GM13977 (cell line): Measurements from ENCODE around the gene CTIF.

ENCODE experiments used
- DNase-seq: peaks from one replicate; pipeline ENCODE4 v3.0.0; 2012; ENCODE audit warnings: low spot score
- CTCF ChIP-seq: IDR thresholded peaks from 2 replicates; pipeline ENCODE4 v1.5.1; 2012; ENCODE audit warnings: mild to moderate bottlenecking, control low read depth; ENCODE audit not compliant: insufficient read depth; ENCODE audit errors: extremely low read depth, missing control alignments
- in situ Hi-C: fragments of 300-500 bp; cut with MboI; formaldehyde crosslinking; loops from one replicate; pipeline ENCODE4 v1.12.0; 2022; ENCODE audit warnings: low sequenced_read_pairs, low pct_unique_long_range_greater_than_20kb, mixed read lengths, inconsistent platforms; ENCODE audit not compliant: unreplicated experiment

CTIF gene

DNA sequence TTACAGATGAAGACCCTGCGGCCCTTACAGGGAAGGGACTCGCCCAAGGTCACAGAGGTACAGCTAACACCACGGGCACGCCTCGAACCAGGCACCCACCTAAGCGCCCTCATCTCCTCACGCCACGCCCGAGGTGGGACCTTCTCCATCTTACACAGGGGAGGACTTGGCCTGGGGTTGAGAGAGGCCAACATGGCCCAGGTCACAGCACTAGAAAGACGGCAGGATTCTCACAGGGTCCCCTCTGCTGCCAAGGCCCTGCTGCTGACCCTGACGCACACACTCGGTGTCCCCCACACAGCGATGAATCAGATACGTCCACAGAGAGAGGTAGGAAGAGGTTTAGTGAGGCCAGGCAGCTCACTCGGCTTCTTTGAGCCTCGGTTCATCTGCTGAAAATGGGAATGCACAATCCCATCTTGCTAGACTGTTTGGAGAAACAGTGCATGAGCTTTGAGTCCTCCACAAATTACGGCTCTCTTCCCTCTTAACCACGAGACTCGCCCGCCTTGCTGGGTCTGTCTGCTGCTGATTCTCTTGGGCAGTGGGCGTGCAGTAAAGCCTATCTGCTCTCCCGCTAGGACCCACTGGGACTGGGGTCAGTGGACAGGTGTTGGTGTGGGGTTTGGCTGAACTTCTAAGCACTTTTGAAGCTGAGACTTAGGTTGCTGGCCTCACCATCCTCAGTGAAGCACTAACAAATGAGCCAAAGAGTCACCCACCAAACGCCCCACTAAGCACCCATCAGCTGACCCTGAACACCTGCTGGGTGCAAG, 332.7 kb downstream of the CTIF start:
- DNase-seq = no peak
- in situ Hi-C loops = no loop called here
- no peak for TF ChIP-seq CTCF

GRCh38 chr18:48872234-48873145, 333.7 kb downstream of the CTIF start:
- no peak for DNase-seq
- in situ Hi-C loops = no loop called here
- TF ChIP-seq CTCF = no peak

DNA sequence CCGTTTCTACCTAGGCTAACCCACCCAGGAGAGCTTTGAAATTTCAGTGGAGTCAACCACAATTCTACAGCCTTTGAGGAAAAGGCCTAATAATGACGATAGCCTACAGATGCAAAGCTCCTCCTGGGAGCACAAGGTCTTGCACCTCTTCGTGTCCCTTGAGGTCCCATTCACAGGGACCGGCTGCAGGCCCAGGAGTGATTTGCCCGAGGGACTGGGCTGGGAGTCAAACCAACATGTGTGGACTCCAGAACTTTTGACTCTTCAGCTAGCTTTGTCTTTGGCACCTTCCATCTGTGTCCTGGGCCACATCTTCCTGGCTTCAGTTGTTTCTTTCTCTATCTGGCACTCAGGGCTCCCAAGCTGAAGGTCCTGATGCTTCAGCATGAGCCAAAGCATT, 335.4 kb downstream of the CTIF start:
- in situ Hi-C loops = no loop called here
- DNase-seq = no peak
- no peak for TF ChIP-seq CTCF

- DNase-seq = no peak
- TF ChIP-seq CTCF = no peak
- in situ Hi-C loops = no loop called here
Observed at GRCh38 chr18:48874701-48875162, 335.9 kb downstream of the CTIF start.

DNA sequence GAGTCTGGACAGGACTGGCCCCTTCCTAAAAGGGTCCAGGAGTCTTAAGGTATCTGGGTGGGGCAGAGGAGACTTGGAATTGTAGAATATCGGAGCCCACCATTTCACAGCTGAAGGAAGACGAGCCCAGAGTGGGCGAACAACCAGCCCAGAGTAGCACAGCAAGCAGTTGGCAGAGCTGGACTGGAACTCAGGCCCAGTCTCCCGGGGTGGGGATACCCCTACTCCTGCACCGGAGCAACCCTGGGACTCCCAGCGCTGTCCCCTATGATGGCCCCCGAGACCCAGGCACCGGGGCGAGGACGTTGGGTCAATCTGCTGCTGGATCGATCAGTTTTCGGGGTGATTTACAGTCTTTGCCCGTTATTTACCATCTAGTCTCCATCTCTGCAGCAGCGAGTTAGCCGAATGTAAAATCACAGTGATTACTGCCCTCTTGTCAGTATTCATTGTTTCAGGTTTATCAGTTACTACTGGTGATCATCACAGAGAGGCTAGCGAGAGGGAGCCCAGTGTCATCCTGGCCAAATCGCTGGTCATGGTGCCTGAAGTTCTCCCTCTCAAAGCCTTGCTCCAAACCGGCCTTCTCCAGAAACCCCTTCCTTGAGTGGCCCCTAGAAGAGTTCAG, 336.6 kb downstream of the CTIF start:
- in situ Hi-C loops = no loop called here
- no peak for TF ChIP-seq CTCF
- DNase-seq = no peak

DNA sequence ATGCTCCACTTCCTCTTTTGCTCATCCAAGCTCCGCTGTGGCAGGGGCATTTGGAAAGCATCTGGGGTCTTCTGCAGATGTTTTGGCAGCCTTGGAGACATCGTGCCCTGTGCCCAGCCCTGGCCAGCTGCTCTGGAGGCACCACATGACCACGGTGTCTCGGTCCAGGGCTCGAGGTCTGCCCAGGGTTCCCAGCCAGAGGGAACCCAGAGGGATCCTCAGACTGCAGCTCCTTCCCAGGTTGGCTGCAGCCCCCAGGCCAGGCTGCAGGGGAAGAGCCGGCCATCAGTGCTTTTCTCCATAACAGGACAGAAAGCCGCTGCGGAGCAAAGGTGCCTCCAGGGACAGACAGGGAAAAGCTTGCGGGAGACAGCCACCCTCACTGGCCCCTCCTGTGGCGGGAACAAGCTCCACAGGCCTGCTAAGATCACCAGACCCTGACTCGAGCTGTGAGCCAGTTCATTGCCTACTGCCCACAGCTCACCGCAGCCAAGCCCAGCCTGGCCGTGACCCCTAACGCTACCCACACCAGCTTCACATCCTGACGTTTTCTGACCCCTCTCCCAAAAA, 337.2 kb downstream of the CTIF start:
- in situ Hi-C loops = no loop called here
- DNase-seq = no peak

More for the DNA sequence above, 337.2 kb downstream of the CTIF start:
- TF ChIP-seq CTCF = no peak
